Activated naive CD8-positive, alpha-beta T cell treated with anti-CD3 and anti-CD28 coated beads, Interleukin-2, amount 50 U/mL, for 16 hours (primary cell): ENCODE data around the gene NPFFR2.
"Not testable (repeated sequence)": the region's sequence is repeated elsewhere in the genome, so short reads cannot be mapped to it uniquely, and the experiment has no call there.

ENCODE experiments used
- DNase-seq: peaks from one replicate; pipeline ENCODE4 v3.0.0-alpha.2; 2020; ENCODE audit warnings: low read depth, low spot score

NPFFR2 gene

GRCh38 chr4:72111863-72112262 is 80.1 kb downstream of the NPFFR2 start:
- no peak for DNase-seq

DNA sequence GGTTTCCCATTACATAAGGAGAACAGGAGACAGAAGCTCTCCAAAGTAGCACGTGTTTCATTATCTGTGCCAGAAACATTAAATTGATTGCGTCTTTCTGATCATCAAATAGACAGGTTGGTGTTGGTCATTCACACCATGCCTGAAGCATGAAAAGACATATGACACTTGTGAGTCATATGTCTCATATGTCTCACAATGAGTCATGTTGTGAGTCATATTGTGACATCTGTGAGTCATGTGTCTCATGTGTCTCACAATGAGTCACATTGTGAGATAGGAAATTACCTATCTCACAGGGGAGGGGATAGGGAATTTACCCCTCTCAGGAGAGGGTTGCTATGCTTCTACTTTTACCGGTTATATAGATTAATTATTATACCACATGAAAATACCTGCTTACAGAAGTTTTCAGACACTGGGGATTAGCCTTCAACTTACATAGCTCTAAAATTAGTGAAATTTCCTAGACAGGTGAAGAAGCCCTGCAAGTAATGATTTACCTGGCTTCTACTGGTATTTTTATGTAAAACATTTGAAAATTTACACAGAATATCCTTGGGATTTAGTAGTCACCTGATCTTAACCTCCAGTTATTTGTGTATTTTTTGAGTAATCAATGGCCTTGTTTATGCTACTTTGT is 80.8 kb downstream of the NPFFR2 start:
- DNase-seq, result no peak

DNA sequence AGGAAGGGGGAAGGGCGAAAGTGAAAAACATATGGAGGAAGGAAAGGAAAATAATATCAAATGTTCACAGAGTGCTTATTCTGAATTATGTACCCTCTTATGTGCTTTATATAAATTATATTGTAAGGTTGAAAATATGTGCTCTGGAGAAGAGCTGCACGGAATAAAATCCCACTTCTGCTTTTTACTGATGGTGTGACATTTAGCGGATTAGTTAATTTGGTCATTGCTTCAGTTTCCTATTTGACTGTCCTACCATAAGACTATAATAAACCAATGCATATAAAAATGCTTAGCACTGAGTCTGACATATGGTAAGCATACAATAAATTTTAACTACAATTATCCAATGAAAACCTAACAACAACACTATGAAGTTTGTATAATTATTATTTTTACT is 86.2 kb downstream of the NPFFR2 start:
- no peak for DNase-seq

- no peak for DNase-seq
These were observed 88.1 kb downstream of the NPFFR2 start for GRCh38 chr4:72119946-72120345.

DNA sequence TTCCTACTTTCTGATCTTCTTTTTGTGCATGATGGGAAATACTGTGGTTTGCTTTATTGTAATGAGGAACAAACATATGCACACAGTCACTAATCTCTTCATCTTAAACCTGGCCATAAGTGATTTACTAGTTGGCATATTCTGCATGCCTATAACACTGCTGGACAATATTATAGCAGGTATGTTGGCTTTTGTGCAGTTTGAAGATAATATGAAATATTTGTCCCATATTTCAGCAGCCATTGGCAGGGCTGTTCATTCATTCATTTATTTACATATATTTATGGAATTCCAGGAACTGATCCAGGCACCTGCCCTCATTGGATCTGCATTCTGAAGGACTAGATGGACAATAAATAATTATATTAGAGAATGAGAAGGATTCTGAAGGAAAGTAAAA is 96.9 kb downstream of the NPFFR2 start:
- no peak for DNase-seq

- DNase-seq, result no peak
These were observed 104.6 kb downstream of the NPFFR2 start for GRCh38 chr4:72136429-72136828.

DNA sequence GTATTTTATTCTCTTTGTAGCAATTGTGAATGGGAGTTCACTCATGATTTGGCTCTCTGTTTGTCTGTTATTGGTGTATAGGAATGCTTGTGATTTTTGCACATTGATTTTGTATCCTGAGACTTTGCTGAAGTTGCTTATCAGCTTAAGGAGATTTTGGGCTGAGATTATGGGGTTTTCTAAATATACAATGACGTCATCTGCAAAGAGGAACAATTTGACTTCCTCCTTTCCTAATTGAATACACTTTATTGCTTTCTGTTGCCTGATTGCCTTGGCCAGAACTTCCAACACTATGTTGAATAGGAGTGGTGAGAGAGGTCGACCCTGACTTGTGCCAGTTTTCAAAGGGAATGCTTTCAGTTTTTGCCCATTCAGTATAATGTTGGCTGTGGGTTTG is 108.2 kb downstream of the NPFFR2 start:
- not testable (repeated sequence) for DNase-seq

DNA sequence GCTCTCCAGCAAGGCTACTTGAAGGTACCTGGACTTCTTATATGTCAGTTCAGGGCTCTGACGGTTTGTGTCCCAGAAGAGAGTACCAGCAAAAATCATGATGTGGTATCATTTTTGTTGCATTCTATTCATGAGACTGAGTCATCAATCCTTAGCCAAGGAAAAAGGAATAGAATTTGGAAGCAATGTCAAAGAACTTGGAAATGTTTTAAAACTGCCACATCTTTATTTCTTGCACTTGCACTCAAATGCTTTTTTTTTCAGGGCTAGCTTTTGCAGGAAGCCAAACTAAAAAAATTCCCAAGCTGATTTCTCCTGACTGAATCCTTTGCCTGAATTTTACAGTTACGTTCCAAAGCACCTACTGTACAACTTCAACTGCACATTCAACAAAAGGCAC is 112.4 kb downstream of the NPFFR2 start:
- DNase-seq, result no peak

DNA sequence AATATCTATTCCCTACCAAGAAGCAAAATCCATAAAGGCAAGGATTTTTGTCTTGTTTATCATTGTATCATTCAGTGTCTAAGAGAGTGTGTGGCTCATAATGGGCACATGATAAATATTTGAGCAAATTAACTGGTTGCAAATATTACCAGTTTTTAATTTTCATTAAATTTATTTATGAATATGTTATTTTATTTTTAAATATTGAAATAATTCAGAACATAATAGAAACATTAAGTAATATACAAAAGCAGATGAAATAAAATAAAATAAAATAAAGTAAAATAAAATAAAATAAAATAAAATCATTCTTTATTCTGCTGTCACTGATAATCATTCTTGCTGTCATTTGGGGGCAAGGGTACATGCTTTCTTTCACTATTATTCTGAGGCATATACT is 120.9 kb downstream of the NPFFR2 start:
- DNase-seq, result no peak

GRCh38 chr4:72153634-72154033 is 121.8 kb downstream of the NPFFR2 start:
- DNase-seq, result not testable (repeated sequence)

- not testable (repeated sequence) for DNase-seq
These were observed 137.5 kb downstream of the NPFFR2 start for GRCh38 chr4:72169285-72169684.

DNA sequence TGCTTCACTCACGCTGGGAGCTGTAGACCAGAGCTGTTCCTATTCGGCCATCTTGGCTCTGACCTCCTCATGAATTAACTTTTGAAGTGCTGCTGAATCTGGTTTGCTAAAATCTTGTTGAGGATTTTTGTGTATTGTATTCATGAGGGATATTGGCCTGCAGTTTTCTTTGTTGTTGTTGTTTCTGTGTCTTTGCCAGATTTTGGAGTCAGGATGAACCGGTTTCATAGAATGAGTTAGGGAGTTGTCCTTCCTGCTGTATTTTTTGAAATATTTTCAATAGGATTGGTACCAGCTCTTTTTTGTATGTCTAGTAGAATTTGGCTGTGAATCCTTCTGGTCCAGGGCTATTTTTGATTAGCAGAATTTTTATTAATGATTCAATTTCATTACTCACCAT is 138.1 kb downstream of the NPFFR2 start:
- no peak for DNase-seq

DNA sequence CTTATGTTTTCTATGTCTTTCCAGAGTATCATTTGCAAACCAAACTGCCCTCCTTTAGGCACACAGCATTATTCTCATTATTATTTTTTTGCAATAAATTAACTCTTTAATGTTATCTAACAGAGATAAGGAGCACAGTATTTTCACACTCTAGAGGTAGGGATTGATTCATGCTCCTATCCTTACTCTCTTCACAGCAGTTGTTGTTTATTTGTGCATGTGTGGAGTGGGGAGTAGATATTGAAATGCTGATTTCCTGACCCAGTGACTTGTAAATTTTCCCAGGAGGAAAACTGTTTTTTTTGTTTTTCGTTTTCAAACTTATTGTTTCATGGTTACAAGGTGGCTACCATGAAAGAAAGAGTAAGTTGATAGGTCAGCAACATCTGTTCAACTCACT is 140.0 kb downstream of the NPFFR2 start:
- DNase-seq, result no peak

DNA sequence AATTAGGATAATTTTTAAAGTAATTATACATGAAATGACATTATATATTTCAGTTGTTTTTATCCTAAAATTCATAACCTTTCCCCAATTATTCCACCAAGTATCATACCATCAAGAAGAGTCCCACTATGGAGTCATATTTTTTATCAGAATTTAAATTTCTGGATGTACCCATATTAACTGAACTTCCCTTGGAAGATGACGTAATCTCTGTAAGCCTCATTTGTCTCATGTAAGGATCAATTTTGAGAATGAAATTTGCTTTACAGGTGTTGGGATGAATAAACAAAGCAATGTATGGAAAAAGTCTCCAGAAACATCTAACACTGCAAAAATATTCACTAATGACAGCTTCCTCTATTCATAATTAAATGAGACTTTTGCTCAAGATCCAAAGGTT is 147.5 kb downstream of the NPFFR2 start:
- no peak for DNase-seq

GRCh38 chr4:72186714-72187113 is 154.9 kb downstream of the NPFFR2 start:
- no peak for DNase-seq

- no peak for DNase-seq
These were observed 162.2 kb downstream of the NPFFR2 start for GRCh38 chr4:72194046-72194445.

DNA sequence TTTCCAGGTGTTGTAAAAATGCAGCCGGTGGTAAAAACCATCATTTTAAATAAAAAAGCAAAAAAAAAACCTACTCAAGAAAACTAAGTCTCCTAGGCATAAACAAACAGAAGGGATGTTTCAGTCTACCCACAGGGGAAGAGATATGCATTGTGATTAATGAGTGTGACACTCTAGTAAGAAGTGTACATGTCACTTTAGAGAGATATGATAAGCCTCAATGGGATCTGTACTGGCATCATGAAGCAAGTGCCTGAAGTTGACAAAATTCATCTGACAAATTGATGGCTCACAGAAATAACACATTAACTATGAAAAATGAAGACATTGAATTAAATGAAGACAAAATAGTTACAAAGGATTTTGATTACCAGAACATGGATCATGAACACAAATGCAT is 162.7 kb downstream of the NPFFR2 start:
- DNase-seq, result no peak
